HepG2 (cell line): ENCODE results near the gene LAPTM4A. TPM values are rescaled to one million over a fixed set of nuclear protein-coding genes. Genes with fewer than 3 reads are reported as not detected.

Source experiments
- AGO2 ChIP-seq: fragments of 200-400 bp; formaldehyde crosslinking; optimal IDR thresholded peaks from 2 replicates; pipeline ENCODE3; 2017; ENCODE audit warnings: mild to moderate bottlenecking, low read depth, low read length, moderate library complexity
- ARID5B ChIP-seq: IDR thresholded peaks from 2 replicates; pipeline ENCODE4 v1.4.0; 2020; ENCODE audit warnings: mild to moderate bottlenecking, missing genetic modification reagents
- DR1 ChIP-seq: sonication (generic); formaldehyde crosslinking; IDR thresholded peaks from 2 replicates; pipeline ENCODE4 v1.8.0; 2021; ENCODE audit warnings: mild to moderate bottlenecking, missing genetic modification reagents, inconsistent platforms
- ESRRA ChIP-seq: sonication (generic); formaldehyde crosslinking; IDR thresholded peaks from 2 replicates; pipeline ENCODE4 v1.5.1; 2020; ENCODE audit warnings: mild to moderate bottlenecking, low read depth, missing genetic modification reagents
- FOXP1 ChIP-seq, 2 experiments: fragments of 450-650 bp in 1 of 2; IDR thresholded peaks; 2 replicates each; pipeline ENCODE4 v1.6.1; 2017 to 2018; ENCODE audit warnings: antibody characterized with exemption in 1 of 2
- KAT7 ChIP-seq: IDR thresholded peaks from 2 replicates; pipeline ENCODE4 v1.6.1; 2018; ENCODE audit warnings: borderline replicate concordance, missing compliant biosample characterization
- KDM4B ChIP-seq: sonication (generic); formaldehyde crosslinking; IDR thresholded peaks from 2 replicates; pipeline ENCODE4 v1.4.0; 2020; ENCODE audit warnings: missing genetic modification reagents
- MEIS1 ChIP-seq: sonication (generic); formaldehyde crosslinking; IDR thresholded peaks from 2 replicates; pipeline ENCODE4 v1.9.0; 2021; ENCODE audit warnings: mild to moderate bottlenecking, missing genetic modification reagents, moderate library complexity, borderline replicate concordance
- MYC ChIP-seq: sonication (generic); formaldehyde crosslinking; IDR thresholded peaks from 2 replicates; pipeline ENCODE4 v1.9.0; 2021; ENCODE audit warnings: missing genetic modification reagents, borderline replicate concordance
- NRL ChIP-seq: sonication (generic); formaldehyde crosslinking; IDR thresholded peaks from 2 replicates; pipeline ENCODE4 v1.5.0; 2020; ENCODE audit warnings: missing genetic modification reagents, mild to moderate bottlenecking, moderate library complexity, borderline replicate concordance
- PAXIP1 ChIP-seq: sonication (generic); formaldehyde crosslinking; conservative IDR thresholded peaks from 2 replicates; pipeline ENCODE4 v1.4.0; 2020; ENCODE audit warnings: mild to moderate bottlenecking, missing genetic modification reagents, moderate library complexity
- ZBED4 ChIP-seq: sonication (generic); formaldehyde crosslinking; IDR thresholded peaks from 2 replicates; pipeline ENCODE4 v1.4.0; 2020; ENCODE audit warnings: missing genetic modification reagents, borderline replicate concordance
- ZFP37 ChIP-seq: sonication (generic); formaldehyde crosslinking; IDR thresholded peaks from 2 replicates; pipeline ENCODE4 v1.4.0; 2020; ENCODE audit warnings: missing genetic modification reagents, borderline replicate concordance
- ZNF121 ChIP-seq: sonication (generic); formaldehyde crosslinking; IDR thresholded peaks from 2 replicates; pipeline ENCODE4 v1.5.0; 2020; ENCODE audit warnings: mild to moderate bottlenecking, missing genetic modification reagents
- ZNF558 ChIP-seq: sonication (generic); formaldehyde crosslinking; IDR thresholded peaks from 2 replicates; pipeline ENCODE4 v1.9.0; 2022; ENCODE audit warnings: mild to moderate bottlenecking, missing genetic modification reagents, borderline replicate concordance
- ZNF572 ChIP-seq: sonication (generic); formaldehyde crosslinking; IDR thresholded peaks from 2 replicates; pipeline ENCODE4 v1.5.1; 2020; ENCODE audit warnings: mild to moderate bottlenecking, missing genetic modification reagents
- ZNF629 ChIP-seq: sonication (generic); formaldehyde crosslinking; conservative IDR thresholded peaks from 2 replicates; pipeline ENCODE4 v1.5.0; 2020; ENCODE audit warnings: missing genetic modification reagents
- polyA plus RNA-seq, 8 experiments: library from polyadenylated mRNA; depleted of rRNA in 3 of 8; stranded (reverse) in 7 of 8; unstranded in 1 of 8; fragments of >200 nt; fragmentation: Illumina TruSeq in 4 of 8; extraction: Trizol in 4 of 8; gene quantifications; 2 replicates each; pipeline versions ENCODE4 v1.2.1 to v1.2.3, GENCODE V29; 2011 to 2016; ENCODE audit warnings: low read depth in 4 of 8, missing spikeins in 1 of 8, mixed read lengths in 1 of 8; ENCODE audit not compliant: insufficient read depth in 1 of 8
- total RNA-seq, 5 experiments: library from RNA; depleted of rRNA; stranded (reverse); fragments of >200 nt; fragmentation: Illumina TruSeq; extraction: Trizol; gene quantifications; 2 replicates each; pipeline ENCODE4 v1.2.3, GENCODE V29; 2016; ENCODE audit warnings: low read depth in 1 of 5

Gene LAPTM4A
- total and polyA plus RNA-seq, 2 of the 13 experiments (the other 11 are each of a cell fraction or from before 2014, with no cell fraction given): 116 to 558 TPM

GRCh38 chr2:19989667-19990415, 61.6 kb downstream of the LAPTM4A start, which contains the start of gene WDR35 (continued):
- peak; percentile 49; the same call in 1 of the 2 replicates for TF ChIP-seq ZNF629 (CRISPR knock-in tag)
- peak; percentile 80 for TF ChIP-seq ZFP37 (CRISPR knock-in tag)
- TF ChIP-seq AGO2: peak; percentile 94
- TF ChIP-seq ESRRA (CRISPR knock-in tag): peak; percentile 88
- peak; percentile 92 for TF ChIP-seq MYC
- no peak for TF ChIP-seq MEIS1 (CRISPR knock-in tag)
- peak; percentile 51 for TF ChIP-seq PAXIP1 (CRISPR knock-in tag)
- peak; percentile 14; the same call in 1 of the 2 replicates for TF ChIP-seq KDM4B (CRISPR knock-in tag)
- peak; percentile 71 for TF ChIP-seq ARID5B (CRISPR knock-in tag)
- TF ChIP-seq FOXP1 (IDR thresholded peaks at IDR 0.05): no peak
- TF ChIP-seq FOXP1 (CRISPR knock-in tag; IDR thresholded peaks at IDR 0.05): peak; percentile 34; the same call in 1 of the 2 replicates
- peak; percentile 64; the same call in 1 of the 2 replicates for TF ChIP-seq KAT7 (CRISPR knock-in tag)
- TF ChIP-seq NRL (CRISPR knock-in tag): peak; percentile 98
- TF ChIP-seq ZBED4 (CRISPR knock-in tag): peak; percentile 84; the same call in 1 of the 2 replicates
- peak; percentile 79 for TF ChIP-seq DR1 (CRISPR knock-in tag)
- peak; percentile 72; the same call in 1 of the 2 replicates for TF ChIP-seq ZNF572 (CRISPR knock-in tag)
- TF ChIP-seq ZNF558 (CRISPR knock-in tag): no peak; the same call in 1 of the 2 replicates
- peak; percentile 62; the same call in 1 of the 2 replicates for TF ChIP-seq ZNF121 (CRISPR knock-in tag)
